Central memory CD8-positive, alpha-beta T cell (primary cell): ENCODE measurements around the gene RMDN2.

Experiments used
- ATAC-seq: fragments of 150-1000 bp; cut with Tn5 transposase; replicated peaks from 2 replicates; pipeline ENCODE4 v1.10.0; 2022; ENCODE audit warnings: mild to moderate bottlenecking, moderate FRiP score, moderate number of reproducible peaks; ENCODE audit not compliant: poor library complexity, severe bottlenecking; ENCODE audit errors: extremely low read depth
- DNase-seq, 2 donors: peaks; one replicate each; pipeline ENCODE4 v3.0.0; 2021; ENCODE audit warnings: low spot score in 2 of 2
- H3K27ac Mint-ChIP-seq: one replicate; pipeline ENCODE4 v1.8.0; 2022; ENCODE audit warnings: low read depth, mild to moderate bottlenecking, moderate library complexity, mixed read lengths
- H3K27me3 Mint-ChIP-seq: one replicate; pipeline ENCODE4 v1.8.0; 2022; ENCODE audit warnings: mixed read lengths
- H3K36me3 Mint-ChIP-seq: one replicate; pipeline ENCODE4 v1.8.0; 2022; ENCODE audit warnings: mild to moderate bottlenecking, moderate library complexity, mixed read lengths; ENCODE audit not compliant: insufficient read depth
- H3K4me1 Mint-ChIP-seq: one replicate; pipeline ENCODE4 v1.8.0; 2022; ENCODE audit warnings: mixed read lengths
- H3K4me3 Mint-ChIP-seq: one replicate; pipeline ENCODE4 v1.8.0; 2022; ENCODE audit warnings: mild to moderate bottlenecking, moderate library complexity, mixed read lengths
- H3K9me3 Mint-ChIP-seq: one replicate; pipeline ENCODE4 v1.8.0; 2022; ENCODE audit warnings: mixed read lengths

Gene RMDN2

GRCh38 chr2:37906131-37906530, 19.0 kb upstream of the RMDN2 start:
- H3K27ac Mint-ChIP-seq = no peak overlapping the region
- no peak for DNase-seq
- H3K4me1 Mint-ChIP-seq = no peaks in the 10 kb centered on the region
- ATAC-seq = no peak
- peaks cover 28% of the 10 kb centered on the region for H3K27me3 Mint-ChIP-seq
- no peaks in the 10 kb centered on the region for H3K9me3 Mint-ChIP-seq
- H3K4me3 Mint-ChIP-seq = no peak overlapping the region
- no peaks in the 10 kb centered on the region for H3K36me3 Mint-ChIP-seq

- Mint-ChIP-seq H3K36me3 (no peaks in the 10 kb centered on the region), H3K27ac (no peak overlapping the region), H3K27me3 (peaks cover 28% of the 10 kb centered on the region), H3K9me3 (no peaks in the 10 kb centered on the region), H3K4me1 (no peaks in the 10 kb centered on the region), H3K4me3 (no peak overlapping the region)
- DNase-seq (no peak), ATAC-seq (no peak)
These were observed 17.4 kb upstream of the RMDN2 start for GRCh38 chr2:37907501-37908225.

GRCh38 chr2:37911296-37911873, 13.7 kb upstream of the RMDN2 start:
- H3K27ac Mint-ChIP-seq = no peak overlapping the region
- H3K4me1 Mint-ChIP-seq = no peaks in the 10 kb centered on the region
- ATAC-seq = no peak
- H3K9me3 Mint-ChIP-seq = no peaks in the 10 kb centered on the region
- no peaks in the 10 kb centered on the region for H3K36me3 Mint-ChIP-seq
- H3K27me3 Mint-ChIP-seq = peaks cover 33% of the 10 kb centered on the region
- no peak overlapping the region for H3K4me3 Mint-ChIP-seq
- DNase-seq = no peak

- no peaks in the 10 kb centered on the region for H3K9me3 Mint-ChIP-seq
- no peaks in the 10 kb centered on the region for H3K36me3 Mint-ChIP-seq
- ATAC-seq = no peak
- no peak for DNase-seq
- H3K27ac Mint-ChIP-seq = no peak overlapping the region
- peaks cover 29% of the 10 kb centered on the region for H3K27me3 Mint-ChIP-seq
- no peak overlapping the region for H3K4me3 Mint-ChIP-seq
- no peaks in the 10 kb centered on the region for H3K4me1 Mint-ChIP-seq
These were observed 13.0 kb upstream of the RMDN2 start for GRCh38 chr2:37912056-37912455.

- Mint-ChIP-seq H3K9me3 (no peaks in the 10 kb centered on the region), H3K27me3 (peaks cover 34% of the 10 kb centered on the region), H3K36me3 (no peaks in the 10 kb centered on the region), H3K4me1 (no peaks in the 10 kb centered on the region), H3K27ac (no peak overlapping the region), H3K4me3 (no peak overlapping the region)
- DNase-seq (no peak), ATAC-seq (no peak)
These were observed 12.5 kb upstream of the RMDN2 start for GRCh38 chr2:37912616-37913015.

GRCh38 chr2:37914340-37914739, 10.7 kb upstream of the RMDN2 start:
- ATAC-seq = no peak
- Mint-ChIP-seq H3K27me3 (peaks cover 46% of the 10 kb centered on the region), H3K27ac (no peak overlapping the region), H3K36me3 (no peaks in the 10 kb centered on the region), H3K4me3 (no peak overlapping the region), H3K4me1 (no peaks in the 10 kb centered on the region), H3K9me3 (no peaks in the 10 kb centered on the region)
- DNase-seq = no peak

GRCh38 chr2:37915773-37916172, 9.3 kb upstream of the RMDN2 start:
- H3K27ac Mint-ChIP-seq = no peak overlapping the region
- H3K9me3 Mint-ChIP-seq = no peaks in the 10 kb centered on the region
- H3K27me3 Mint-ChIP-seq = peaks cover 53% of the 10 kb centered on the region
- H3K36me3 Mint-ChIP-seq = no peaks in the 10 kb centered on the region
- ATAC-seq (no peak), DNase-seq (no peak)
- no peaks in the 10 kb centered on the region for H3K4me1 Mint-ChIP-seq
- H3K4me3 Mint-ChIP-seq = no peak overlapping the region

GRCh38 chr2:37916512-37917082, 8.5 kb upstream of the RMDN2 start:
- H3K9me3 Mint-ChIP-seq = no peaks in the 10 kb centered on the region
- H3K36me3 Mint-ChIP-seq = no peaks in the 10 kb centered on the region
- H3K27me3 Mint-ChIP-seq = peaks cover 53% of the 10 kb centered on the region
- DNase-seq = no peak
- H3K4me3 Mint-ChIP-seq = no peak overlapping the region
- H3K27ac Mint-ChIP-seq = no peak overlapping the region
- no peak for ATAC-seq
- H3K4me1 Mint-ChIP-seq = no peaks in the 10 kb centered on the region

- H3K36me3 Mint-ChIP-seq = no peaks in the 10 kb centered on the region
- no peak overlapping the region for H3K4me3 Mint-ChIP-seq
- H3K27me3 Mint-ChIP-seq = peaks cover 53% of the 10 kb centered on the region
- H3K4me1 Mint-ChIP-seq = no peaks in the 10 kb centered on the region
- DNase-seq (no peak), ATAC-seq (no peak)
- no peaks in the 10 kb centered on the region for H3K9me3 Mint-ChIP-seq
- H3K27ac Mint-ChIP-seq = no peak overlapping the region
These were observed 7.5 kb upstream of the RMDN2 start for GRCh38 chr2:37917281-37918228.

GRCh38 chr2:37918742-37919186, 6.3 kb upstream of the RMDN2 start:
- no peak for ATAC-seq
- Mint-ChIP-seq H3K27ac (no peak overlapping the region), H3K9me3 (no peaks in the 10 kb centered on the region), H3K27me3 (peaks cover 44% of the 10 kb centered on the region), H3K4me1 (no peaks in the 10 kb centered on the region), H3K4me3 (no peak overlapping the region), H3K36me3 (no peaks in the 10 kb centered on the region)
- DNase-seq = no peak

GRCh38 chr2:37919631-37920032, 5.5 kb upstream of the RMDN2 start:
- no peaks in the 10 kb centered on the region for H3K36me3 Mint-ChIP-seq
- H3K27me3 Mint-ChIP-seq = peaks cover 35% of the 10 kb centered on the region
- H3K4me1 Mint-ChIP-seq = peaks cover 7% of the 10 kb centered on the region
- no peaks in the 10 kb centered on the region for H3K9me3 Mint-ChIP-seq
- ATAC-seq (no peak), DNase-seq (no peak)
- no peak overlapping the region for H3K4me3 Mint-ChIP-seq
- no peak overlapping the region for H3K27ac Mint-ChIP-seq

- H3K36me3 Mint-ChIP-seq = peaks cover 6% of the 10 kb centered on the region
- ATAC-seq = no peak
- no peak overlapping the region for H3K4me3 Mint-ChIP-seq
- peaks cover 28% of the 10 kb centered on the region for H3K27me3 Mint-ChIP-seq
- H3K4me1 Mint-ChIP-seq = peaks cover 10% of the 10 kb centered on the region
- H3K27ac Mint-ChIP-seq = no peak overlapping the region
- H3K9me3 Mint-ChIP-seq = no peaks in the 10 kb centered on the region
- no peak for DNase-seq
These were observed 4.5 kb upstream of the RMDN2 start for GRCh38 chr2:37920570-37920969.
